Stimulated activated CD8-positive, alpha-beta memory T cell treated with anti-CD3 and anti-CD28 coated beads, Interleukin-7, amount 100 ng/mL, for 48 hours (primary cell): ENCODE results near the gene DOCK8.

Experiments used
- DNase-seq, 2 donors: peaks; one replicate each; pipeline ENCODE4 v3.0.0-alpha.2; 2020; ENCODE audit warnings: low read depth in 1 of 2; ENCODE audit errors: extremely low read depth in 1 of 2

Gene DOCK8

GRCh38 chr9:354453-354852 lies 139.8 kb downstream of the DOCK8 start:
- no peak for DNase-seq

DNA sequence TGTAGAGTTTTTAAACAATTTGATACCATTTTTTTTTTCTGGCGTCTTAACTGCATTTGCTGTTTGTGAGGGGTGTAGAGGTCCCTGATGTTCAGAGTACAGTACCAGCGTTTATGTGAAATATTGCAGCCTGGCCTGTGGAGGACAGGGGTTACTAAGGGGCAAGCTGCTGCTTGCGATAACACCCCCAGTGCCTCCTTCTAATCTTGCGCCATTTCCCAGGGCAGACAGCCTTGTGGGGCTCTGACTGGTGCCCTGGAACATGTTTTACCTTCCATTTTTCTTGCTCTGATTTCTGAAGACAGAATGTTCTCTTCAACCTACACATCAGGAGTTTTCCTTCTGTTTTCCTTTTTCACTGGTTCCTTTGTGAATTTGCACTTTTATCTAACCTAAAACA lies 142.9 kb downstream of the DOCK8 start:
- no peak for DNase-seq

- no peak for DNase-seq
Measured at GRCh38 chr9:362561-363273, 148.1 kb downstream of the DOCK8 start.

- DNase-seq = no peak
Measured at GRCh38 chr9:363274-363612, 148.6 kb downstream of the DOCK8 start.

DNA sequence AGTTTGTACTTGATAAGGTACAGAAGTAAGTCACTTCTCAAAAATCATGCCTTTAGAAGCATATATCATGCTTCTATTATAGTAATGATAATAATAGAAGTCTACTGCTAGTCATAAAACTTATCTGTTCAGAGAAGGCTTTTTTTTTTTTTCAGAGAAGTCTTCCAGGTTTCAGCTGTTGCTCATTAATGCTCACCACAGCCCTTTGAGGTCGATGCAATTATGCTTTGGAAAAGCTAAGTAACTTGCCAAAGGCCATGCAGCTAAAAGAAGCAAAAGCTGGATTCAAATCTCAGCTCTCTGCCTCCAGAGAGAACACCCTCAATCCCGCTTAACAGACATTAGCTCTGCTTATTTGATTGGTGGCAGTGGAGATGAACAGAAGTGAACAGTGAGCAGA lies 150.8 kb downstream of the DOCK8 start:
- DNase-seq = no peak

GRCh38 chr9:366620-367019 lies 152.0 kb downstream of the DOCK8 start:
- DNase-seq = no peak

DNA sequence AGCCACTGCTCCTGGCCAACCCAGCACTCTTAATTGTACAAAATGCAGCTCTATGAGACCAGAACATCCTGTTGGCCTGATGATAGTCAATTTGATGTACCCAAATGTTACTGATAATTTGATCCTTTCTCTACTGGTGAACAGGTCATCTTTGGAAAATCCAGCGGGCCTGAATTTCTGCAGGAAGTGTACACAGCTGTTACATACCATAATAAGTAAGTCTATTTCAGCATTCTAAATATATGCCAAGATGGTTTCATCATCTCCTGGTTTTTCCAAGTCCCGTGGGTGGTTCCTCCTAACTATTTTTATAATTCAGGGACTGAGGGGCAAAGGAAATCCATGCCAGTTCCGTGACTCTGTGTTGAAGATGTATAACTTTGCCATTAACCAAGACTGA lies 155.4 kb downstream of the DOCK8 start:
- no peak for DNase-seq

GRCh38 chr9:371349-371748 lies 156.7 kb downstream of the DOCK8 start:
- no peak for DNase-seq

DNA sequence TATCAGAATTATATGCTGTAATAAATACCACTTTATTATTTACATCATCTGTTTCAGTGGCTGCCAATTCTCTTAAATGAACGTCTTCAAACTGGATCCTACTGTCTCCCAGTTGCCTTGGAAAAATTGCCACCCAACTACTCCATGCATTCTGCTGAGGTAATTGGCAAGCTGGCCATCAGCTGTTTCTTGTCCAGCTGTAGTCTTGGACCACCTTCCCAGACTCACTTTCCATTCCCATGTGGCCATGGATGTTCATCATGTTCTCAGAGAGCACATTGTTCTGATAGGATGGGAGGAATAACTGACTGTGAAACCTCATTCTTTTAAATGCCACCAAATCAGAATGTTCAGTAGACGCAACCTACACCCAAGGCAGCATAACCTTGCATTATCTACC lies 157.5 kb downstream of the DOCK8 start:
- DNase-seq = no peak

DNA sequence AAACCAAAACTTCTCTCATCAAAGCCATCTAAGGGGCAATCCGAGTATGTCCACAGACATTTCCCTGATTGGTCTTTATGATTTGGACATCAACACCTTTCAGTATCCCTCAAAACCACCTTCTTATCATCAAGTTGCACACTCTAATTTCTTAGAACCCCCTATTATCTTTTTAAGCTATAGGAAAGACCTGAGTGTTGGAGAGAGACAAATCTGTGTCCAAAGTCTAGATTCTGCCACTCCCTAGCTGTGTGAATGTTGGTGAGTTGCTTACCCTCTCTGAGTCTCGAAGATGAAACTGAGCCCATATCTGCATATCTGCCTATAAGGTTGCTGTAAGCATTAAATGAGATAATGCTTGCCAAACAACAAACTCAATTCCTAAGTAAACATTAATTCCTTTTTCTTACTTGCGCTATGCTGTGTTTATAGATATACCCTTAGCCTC lies 159.1 kb downstream of the DOCK8 start:
- no peak for DNase-seq

GRCh38 chr9:374736-375135 lies 160.1 kb downstream of the DOCK8 start:
- DNase-seq = no peak

- no peak for DNase-seq
Measured at GRCh38 chr9:376115-376514, 161.4 kb downstream of the DOCK8 start.

DNA sequence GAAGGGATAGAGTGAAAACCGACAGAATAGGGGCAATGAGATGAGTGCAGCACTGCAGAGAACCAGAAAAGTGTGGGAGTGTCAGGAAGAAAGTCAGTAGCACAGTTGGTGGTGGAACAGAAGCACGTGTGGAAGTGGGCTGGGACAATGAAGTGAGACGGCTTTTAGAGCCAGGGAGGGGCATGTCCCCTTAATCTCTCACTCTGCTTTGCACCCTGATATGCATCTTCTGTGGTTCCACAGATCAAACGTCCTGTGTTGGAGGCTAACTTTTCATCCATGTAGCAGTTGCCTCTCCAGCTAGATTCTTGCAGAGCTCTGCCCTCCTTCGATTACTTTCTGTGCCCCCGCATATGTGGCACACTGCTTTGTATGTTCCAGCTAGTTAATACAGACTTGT lies 163.6 kb downstream of the DOCK8 start:
- DNase-seq = no peak

DNA sequence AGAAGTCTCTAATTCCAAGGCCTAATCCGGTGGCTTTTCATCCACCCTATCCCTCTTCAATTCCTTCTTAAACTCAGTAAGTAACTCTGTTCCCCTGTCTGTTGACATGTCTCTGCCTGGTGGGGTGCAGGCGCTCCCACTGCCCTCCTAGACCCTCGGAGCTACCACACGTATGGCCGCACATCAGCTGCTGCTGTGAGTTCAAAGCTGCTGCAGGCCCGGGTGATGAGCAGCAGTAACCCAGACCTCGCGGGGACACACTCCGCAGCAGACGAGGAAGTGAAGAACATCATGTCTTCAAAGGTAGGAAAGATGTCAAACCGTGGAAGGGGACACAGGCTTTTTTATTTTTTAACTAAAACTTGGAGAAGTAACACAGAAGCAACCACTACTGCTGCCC lies 167.7 kb downstream of the DOCK8 start:
- DNase-seq = no peak

- no peak for DNase-seq
Measured at GRCh38 chr9:385818-386398, 171.2 kb downstream of the DOCK8 start.

GRCh38 chr9:389159-389558 lies 174.5 kb downstream of the DOCK8 start:
- no peak for DNase-seq

GRCh38 chr9:389758-390157 lies 175.1 kb downstream of the DOCK8 start:
- no peak for DNase-seq

DNA sequence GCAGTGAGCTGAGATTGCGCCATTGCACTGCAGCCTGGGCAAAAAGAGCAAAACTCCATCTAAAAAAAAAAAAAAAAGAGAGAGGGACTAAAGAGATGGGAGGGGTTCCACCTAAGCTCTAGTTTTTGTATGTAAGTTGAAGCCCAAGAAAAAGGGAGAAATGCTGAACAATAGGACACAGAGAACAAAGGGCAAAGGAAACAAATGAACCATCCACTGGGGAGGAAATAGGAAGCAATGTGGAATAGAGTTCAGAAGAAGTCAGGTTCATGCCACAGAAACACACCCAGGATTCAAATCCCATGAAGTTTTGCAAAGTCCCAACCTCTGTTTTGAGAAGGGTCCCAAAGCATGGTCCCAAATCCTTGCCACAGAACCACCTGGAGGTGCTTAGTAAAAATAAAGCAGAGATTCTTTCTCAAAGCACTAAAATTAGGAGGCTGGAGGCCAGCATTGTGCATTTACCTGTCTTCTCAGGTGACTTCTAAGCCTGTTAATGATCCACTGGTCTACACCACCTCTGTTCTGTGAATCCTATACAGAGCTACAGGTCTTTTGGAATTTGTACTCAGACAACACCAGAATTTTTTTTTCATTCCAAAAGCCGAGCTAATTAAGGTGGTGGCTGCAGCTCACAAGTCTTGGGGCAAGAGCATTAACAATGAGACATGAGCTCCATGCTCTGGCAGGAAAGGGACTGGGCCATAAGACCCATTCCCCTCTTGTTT lies 177.6 kb downstream of the DOCK8 start:
- DNase-seq = no peak

DNA sequence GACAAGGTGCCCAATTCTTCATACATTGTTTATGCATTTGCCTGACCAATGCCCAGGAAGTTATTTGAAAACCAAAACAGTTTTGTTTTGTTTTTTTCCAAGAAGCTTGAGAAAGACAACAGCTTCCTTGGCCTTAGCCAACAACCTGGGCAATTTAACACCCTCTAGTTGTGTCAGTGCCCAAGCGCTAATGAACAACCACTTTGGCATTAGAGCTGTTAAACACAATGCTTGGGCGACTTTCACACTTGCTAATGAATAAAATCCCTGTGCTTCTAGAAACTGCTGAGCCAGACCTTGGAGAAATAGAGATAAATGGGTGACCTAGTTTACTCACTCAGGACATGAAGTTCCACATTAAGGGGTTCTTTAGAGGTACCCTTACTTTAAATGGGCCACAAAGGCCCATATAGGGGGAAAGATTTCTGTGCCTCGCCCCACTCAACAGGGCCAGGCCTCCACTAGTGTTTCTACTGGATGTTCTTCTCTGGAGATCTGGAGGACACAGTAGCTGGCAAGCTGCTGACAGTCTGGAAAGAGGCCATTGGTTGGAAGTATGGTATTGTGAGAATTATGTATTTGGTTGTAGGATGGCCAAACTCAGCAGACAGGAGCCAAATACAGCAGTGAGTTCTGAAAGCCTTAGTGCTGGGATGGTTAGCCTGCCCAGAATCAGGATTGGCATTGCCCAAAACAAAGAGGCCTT lies 179.8 kb downstream of the DOCK8 start:
- DNase-seq = no peak

DNA sequence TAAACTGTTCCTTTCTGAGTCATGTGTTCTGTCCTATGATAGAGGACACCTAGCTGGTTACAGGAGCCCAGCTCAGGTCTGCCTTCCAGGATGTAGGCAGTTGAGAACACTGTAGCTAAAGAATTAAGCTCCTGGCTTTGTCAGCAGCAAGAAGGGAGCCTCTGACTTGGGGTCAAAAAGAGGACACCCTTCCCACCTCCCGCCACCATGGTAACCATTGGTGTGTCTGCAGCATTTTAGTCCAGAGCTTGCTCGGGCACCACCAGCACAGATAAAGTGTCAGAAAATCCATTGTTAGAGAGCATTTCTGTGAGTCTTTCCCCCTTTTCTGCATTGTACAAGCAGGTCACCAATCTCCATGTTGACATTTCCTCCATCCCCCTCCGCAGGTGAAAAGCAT lies 181.7 kb downstream of the DOCK8 start:
- no peak for DNase-seq

GRCh38 chr9:398085-398484 lies 183.4 kb downstream of the DOCK8 start:
- DNase-seq = no peak

- no peak for DNase-seq
Measured at GRCh38 chr9:401223-401622, 186.6 kb downstream of the DOCK8 start.
